ENCODE results near the gene GRAMD1C.

Gene GRAMD1C

DNA sequence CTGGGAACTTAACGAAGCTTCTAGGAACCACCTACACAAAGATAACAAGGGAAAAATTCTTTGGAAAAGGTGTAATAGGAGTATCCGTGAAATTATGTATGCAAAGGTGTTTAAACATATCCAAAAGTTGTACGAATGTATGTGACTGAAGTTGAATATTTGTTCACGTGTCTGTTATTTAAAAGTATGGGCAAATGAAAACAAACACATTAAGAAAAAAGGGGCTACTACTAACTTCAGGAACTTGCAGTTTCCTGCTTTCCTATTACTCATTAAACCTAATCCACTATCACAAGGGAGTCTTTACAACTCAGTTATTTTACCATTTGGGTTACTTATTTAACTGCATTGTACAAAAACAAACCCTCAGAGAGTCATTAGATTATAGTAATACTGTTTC lies 33.9 kb upstream of the GRAMD1C start:
- no peak overlapping the region for H3K4me3 ChIP-seq (ENCODE audit: low read depth, low read length)
- no peak overlapping the region for H3K27ac ChIP-seq
- DNase-seq, result no peak
- H3K27me3 ChIP-seq (ENCODE audit: insufficient read depth, low read depth, severe bottlenecking), result no peaks in the 10 kb centered on the region
- TF ChIP-seq, protein P1, sequence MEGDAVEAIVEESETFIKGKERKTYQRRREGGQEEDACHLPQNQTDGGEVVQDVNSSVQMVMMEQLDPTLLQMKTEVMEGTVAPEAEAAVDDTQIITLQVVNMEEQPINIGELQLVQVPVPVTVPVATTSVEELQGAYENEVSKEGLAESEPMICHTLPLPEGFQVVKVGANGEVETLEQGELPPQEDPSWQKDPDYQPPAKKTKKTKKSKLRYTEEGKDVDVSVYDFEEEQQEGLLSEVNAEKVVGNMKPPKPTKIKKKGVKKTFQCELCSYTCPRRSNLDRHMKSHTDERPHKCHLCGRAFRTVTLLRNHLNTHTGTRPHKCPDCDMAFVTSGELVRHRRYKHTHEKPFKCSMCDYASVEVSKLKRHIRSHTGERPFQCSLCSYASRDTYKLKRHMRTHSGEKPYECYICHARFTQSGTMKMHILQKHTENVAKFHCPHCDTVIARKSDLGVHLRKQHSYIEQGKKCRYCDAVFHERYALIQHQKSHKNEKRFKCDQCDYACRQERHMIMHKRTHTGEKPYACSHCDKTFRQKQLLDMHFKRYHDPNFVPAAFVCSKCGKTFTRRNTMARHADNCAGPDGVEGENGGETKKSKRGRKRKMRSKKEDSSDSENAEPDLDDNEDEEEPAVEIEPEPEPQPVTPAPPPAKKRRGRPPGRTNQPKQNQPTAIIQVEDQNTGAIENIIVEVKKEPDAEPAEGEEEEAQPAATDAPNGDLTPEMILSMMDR (IDR thresholded peaks at IDR 0.05; ENCODE audit: low read depth, low read length), result no peak
- H3K36me3 ChIP-seq, result peaks cover 47% of the 10 kb centered on the region
- H3K9me3 ChIP-seq (ENCODE audit: severe bottlenecking), result no peaks in the 10 kb centered on the region

DNA sequence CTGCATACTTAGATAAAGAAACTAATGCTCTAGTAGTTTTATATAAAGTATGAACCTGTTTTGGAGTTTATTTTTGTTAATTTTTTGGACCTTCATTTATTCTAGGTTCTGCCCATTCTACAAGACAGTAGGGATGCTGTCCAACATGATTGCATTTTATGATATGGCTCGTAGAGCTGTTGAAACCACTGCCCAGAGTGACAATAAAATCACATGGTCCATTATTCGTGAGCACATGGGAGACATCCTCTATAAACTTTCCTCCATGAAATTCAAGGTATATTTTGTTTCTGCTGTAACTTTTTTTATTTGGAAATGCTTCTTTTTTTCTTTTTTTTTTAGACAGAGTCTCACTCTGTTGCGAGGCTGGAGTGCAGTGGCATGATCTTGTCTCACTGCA lies 33.3 kb upstream of the GRAMD1C start:
- H3K36me3 ChIP-seq, result peaks cover 43% of the 10 kb centered on the region
- DNase-seq, result no peak
- TF ChIP-seq, protein P1 (IDR thresholded peaks at IDR 0.05; ENCODE audit: low read depth, low read length), result no peak

DNA sequence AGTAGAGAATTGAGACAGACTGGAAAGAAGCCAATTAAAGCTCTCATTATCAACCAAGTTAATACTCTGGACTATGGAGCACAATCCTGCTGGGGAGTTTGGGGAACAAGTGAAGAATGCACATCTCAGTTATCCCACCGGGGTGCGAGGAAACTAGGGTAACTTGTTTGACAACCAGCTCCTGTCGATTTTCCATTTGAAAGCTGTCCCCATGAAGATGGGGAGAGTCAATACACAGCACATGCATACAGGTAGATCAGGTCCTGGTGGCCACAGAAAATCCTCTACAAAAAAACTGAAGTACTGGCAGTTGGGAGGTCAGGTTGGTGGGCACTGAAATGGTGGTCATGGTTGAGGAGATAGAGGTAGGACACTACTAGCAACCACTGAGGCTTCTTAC lies 25.7 kb upstream of the GRAMD1C start:
- H3K27ac ChIP-seq, result no peak overlapping the region
- TF ChIP-seq, protein P1 (IDR thresholded peaks at IDR 0.05; ENCODE audit: low read depth, low read length), result no peak
- H3K36me3 ChIP-seq, result no peaks in the 10 kb centered on the region
- no peak overlapping the region for H3K4me3 ChIP-seq (ENCODE audit: low read depth, low read length)
- H3K27me3 ChIP-seq (ENCODE audit: insufficient read depth, low read depth, severe bottlenecking), result no peaks in the 10 kb centered on the region
- no peak for DNase-seq
- no peaks in the 10 kb centered on the region for H3K9me3 ChIP-seq (ENCODE audit: severe bottlenecking)

More for the DNA sequence above, 33.3 kb upstream of the GRAMD1C start:
- no peak overlapping the region for H3K27ac ChIP-seq
- H3K9me3 ChIP-seq (ENCODE audit: severe bottlenecking), result no peaks in the 10 kb centered on the region
- H3K4me3 ChIP-seq (ENCODE audit: low read depth, low read length), result no peak overlapping the region
- H3K27me3 ChIP-seq (ENCODE audit: insufficient read depth, low read depth, severe bottlenecking), result no peaks in the 10 kb centered on the region

DNA sequence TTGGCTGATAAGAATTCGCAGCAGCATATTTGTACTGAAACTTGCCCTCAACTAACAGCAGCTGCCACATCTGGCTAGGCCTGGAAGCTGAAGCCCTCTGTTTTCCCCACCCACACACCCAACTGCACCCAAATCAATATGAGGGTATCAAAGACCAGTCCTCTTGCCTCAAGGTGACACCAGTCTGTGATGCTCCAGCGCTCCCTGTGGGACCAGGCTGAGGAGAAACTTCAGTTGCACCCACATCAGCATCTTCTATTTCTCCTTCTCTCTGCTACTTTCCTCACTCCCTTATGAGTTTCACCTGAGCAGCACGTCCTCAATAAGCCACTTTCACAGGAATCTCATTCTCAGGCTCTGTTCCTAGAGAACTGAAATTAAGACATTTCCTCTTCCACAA lies 18.7 kb upstream of the GRAMD1C start:
- Histone ChIP-seq H3K27ac (no peak overlapping the region), H3K9me3 (ENCODE audit: severe bottlenecking) (no peaks in the 10 kb centered on the region), H3K4me3 (ENCODE audit: low read depth, low read length) (no peak overlapping the region), H3K36me3 (no peaks in the 10 kb centered on the region), H3K27me3 (ENCODE audit: insufficient read depth, low read depth, severe bottlenecking) (no peaks in the 10 kb centered on the region)
- TF ChIP-seq, protein P1 (IDR thresholded peaks at IDR 0.05; ENCODE audit: low read depth, low read length), result no peak
- no peak for DNase-seq

DNA sequence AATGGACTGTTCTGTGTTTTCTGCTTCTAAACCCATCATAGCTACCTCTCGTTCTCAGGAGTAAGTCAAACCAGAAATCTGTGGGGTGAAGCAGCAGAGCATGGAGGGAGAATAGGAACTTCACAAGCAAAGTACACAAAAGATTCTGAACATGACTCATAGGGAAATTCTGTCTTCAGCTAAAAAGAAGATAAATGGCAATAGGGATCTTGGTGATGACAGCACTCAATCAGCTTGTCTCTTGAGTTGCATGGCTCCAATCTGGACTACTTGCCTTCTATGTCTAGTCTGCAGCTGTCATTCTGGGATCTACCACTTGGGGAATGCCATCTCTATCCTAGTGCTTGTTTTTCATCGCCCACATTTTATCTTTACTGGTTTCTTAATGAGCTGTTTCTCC lies 13.5 kb upstream of the GRAMD1C start:
- no peak overlapping the region for H3K27ac ChIP-seq
- no peak overlapping the region for H3K4me3 ChIP-seq (ENCODE audit: low read depth, low read length)
- no peak for DNase-seq
- H3K27me3 ChIP-seq (ENCODE audit: insufficient read depth, low read depth, severe bottlenecking), result no peaks in the 10 kb centered on the region
- H3K36me3 ChIP-seq, result no peaks in the 10 kb centered on the region
- H3K9me3 ChIP-seq (ENCODE audit: severe bottlenecking), result no peaks in the 10 kb centered on the region
- TF ChIP-seq, protein P1 (IDR thresholded peaks at IDR 0.05; ENCODE audit: low read depth, low read length), result 0 out of 2 replicates have a peak, but pooled peaks have one; percentile 19

DNA sequence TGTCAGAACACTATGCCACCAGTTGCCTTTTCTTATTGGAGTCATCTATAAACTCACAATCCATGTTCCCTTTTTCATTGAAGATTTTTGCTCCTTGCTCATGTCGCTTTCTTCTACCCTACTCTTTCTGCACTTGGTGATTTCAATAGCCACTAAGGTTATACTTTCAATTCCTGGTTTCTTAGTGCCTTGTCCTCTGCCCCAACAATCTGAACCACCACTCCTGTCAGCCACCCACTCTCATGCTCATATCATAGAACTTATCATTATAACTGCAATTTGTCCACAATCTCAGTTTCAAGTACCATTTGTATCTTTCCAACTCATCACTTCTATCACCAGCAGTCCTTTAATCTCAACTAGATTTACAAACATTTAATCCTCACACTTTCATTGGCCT lies 10.0 kb upstream of the GRAMD1C start:
- DNase-seq, result no peak
- Histone ChIP-seq H3K4me3 (ENCODE audit: low read depth, low read length) (no peak overlapping the region), H3K9me3 (ENCODE audit: severe bottlenecking) (peaks cover 3% of the 10 kb centered on the region), H3K27me3 (ENCODE audit: insufficient read depth, low read depth, severe bottlenecking) (no peaks in the 10 kb centered on the region), H3K36me3 (no peaks in the 10 kb centered on the region), H3K27ac (no peak overlapping the region)
- TF ChIP-seq, protein P1 (IDR thresholded peaks at IDR 0.05; ENCODE audit: low read depth, low read length), result no peak

All from WERI-Rb-1 (cell line).